Stomach (tissue), 9 donors: ENCODE measurements around the gene ENTPD2. TPM values are rescaled to one million over a fixed set of nuclear protein-coding genes. Genes with fewer than 3 reads are reported as not detected.
A peak's percentile ranks its signal among the peaks of the same experiment; 100 is the strongest.

Experiments used
- DNase-seq, 2 donors: peaks; one replicate each; pipeline versions ENCODE4 v3.0.0 to v3.0.0-alpha.2; 2013 to 2019
- H3K27ac ChIP-seq, 5 donors: fragments of 200-600 bp in 4 of 5; sonication (generic) in 4 of 5; one replicate each; pipeline ENCODE4 v1.5.1; 2013 to 2019; ENCODE audit warnings: mild to moderate bottlenecking in 1 of 5, moderate library complexity in 1 of 5
- H3K27me3 ChIP-seq, 3 donors: fragments of 200-600 bp; sonication (generic); one replicate each; pipeline ENCODE4 v1.5.1; 2017 to 2019; ENCODE audit warnings: mixed run types in 1 of 3
- H3K36me3 ChIP-seq, 4 donors: fragments of 200-600 bp; sonication (generic); 1 replicate in 3 of 4; 2 replicates in 1 of 4; pipeline ENCODE4 v1.5.1; 2016 to 2019
- H3K4me1 ChIP-seq, 4 donors: fragments of 200-600 bp; sonication (generic); one replicate each; pipeline ENCODE4 v1.5.1; 2016 to 2019
- H3K4me3 ChIP-seq, 4 donors: fragments of 200-600 bp; sonication (generic) in 3 of 4; one replicate each; pipeline ENCODE4 v1.5.1; 2016 to 2019; ENCODE audit warnings: mild to moderate bottlenecking in 1 of 4
- H3K9me3 ChIP-seq, 4 donors: fragments of 200-600 bp; sonication (generic); one replicate each; pipeline ENCODE4 v1.5.1; 2016 to 2019
- CTCF ChIP-seq, 7 experiments: fragments of 450-650 bp in 4 of 7; fragments of 200-600 bp in 3 of 7; sonication (generic) in 3 of 7; IDR thresholded peaks; one replicate each; pipeline ENCODE4 v1.5.1; 2016 to 2019; ENCODE audit warnings: antibody characterized with exemption in 7 of 7, control low read depth in 2 of 7, mild to moderate bottlenecking in 1 of 7
- EP300 ChIP-seq: sonication (generic); formaldehyde crosslinking; IDR thresholded peaks from one replicate; pipeline ENCODE4 v1.6.1; 2017; ENCODE audit warnings: antibody characterized with exemption
- POLR2A ChIP-seq, 4 donors: fragments of 450-650 bp; IDR thresholded peaks; one replicate each; pipeline ENCODE4 v1.6.1; 2016; ENCODE audit warnings: antibody characterized with exemption in 4 of 4, control low read depth in 2 of 4, mild to moderate bottlenecking in 1 of 4, moderate library complexity in 1 of 4
- POLR2AphosphoS5 ChIP-seq, 3 donors: sonication (generic); formaldehyde crosslinking; IDR thresholded peaks; one replicate each; pipeline ENCODE4 v1.6.1; 2016; ENCODE audit warnings: antibody characterized with exemption in 3 of 3
- WGBS, 5 donors: extraction: QIAGEN DNeasy Blood & Tissue Kit in 3 of 5; methylation state at CpG; one replicate each; pipeline versions ENCODE4 v1.1.5 to v1.1.7; 2013 to 2018; 5-methylcytosine and 5-hydroxymethylcytosine counted together
- intact Hi-C: fragments of 100-400 bp; cut with DNase I; formaldehyde crosslinking; loops from one replicate; pipeline ENCODE4 v1.15.1; 2023; ENCODE audit warnings: low total_unique reads
- polyA plus RNA-seq, 3 donors: library from polyadenylated mRNA; stranded (reverse); fragments of 200-250 nt; gene quantifications; one replicate each; pipeline ENCODE4 v1.2.3, GENCODE V29; 2013
- total RNA-seq, 5 donors: library from RNA; depleted of rRNA; stranded (reverse); fragments of >200 nt; gene quantifications; one replicate each; pipeline versions ENCODE4 v1.1.0 to v1.2.3, GENCODE V29; 2014 to 2016
- donor health status: healthy with polysubstance abuse.
- donor health status: Bipolar disorder and iron deficiency.
- donor health status: healthy.

The ENTPD2 gene
- total and polyA plus RNA-seq, 8 donors: 2.0 to 11.3 (median 3.5) TPM; not detected in 1

- peaks cover 17 to 44% (median 29%) of the 10 kb centered on the region in 4 donors for H3K4me1 ChIP-seq
- H3K27ac ChIP-seq: no peak overlapping the region
Measured at GRCh38 chr9:137089232-137089947, 35.5 kb upstream of the ENTPD2 start.

DNA sequence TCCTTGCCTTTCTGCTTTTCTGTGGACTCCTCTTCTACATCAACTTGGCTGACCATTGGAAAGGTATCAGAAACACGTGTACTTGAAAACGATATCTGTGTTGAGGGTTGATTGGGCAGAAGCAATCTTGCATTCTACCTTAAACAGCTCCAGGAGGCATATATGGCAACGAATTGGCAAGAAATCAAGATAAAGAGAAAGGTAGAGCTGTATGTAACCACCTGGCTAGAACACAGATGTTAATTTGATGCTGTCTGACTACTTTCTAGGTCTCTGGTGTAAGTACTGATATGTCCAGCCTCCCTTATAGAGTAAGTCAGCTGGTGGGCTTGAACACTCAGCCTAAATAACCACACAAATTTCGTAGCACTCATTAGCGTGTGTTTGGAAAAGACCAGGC is 34.3 kb upstream of the ENTPD2 start:
- Histone ChIP-seq H3K27me3 (no peaks in the 10 kb centered on the region), H3K4me1 (peaks cover 17 to 54% (median 36%) of the 10 kb centered on the region in 4 donors), H3K4me3 (no peak overlapping the region), H3K36me3 (peaks cover 6 to 47% (median 42%) of the 10 kb centered on the region in 4 donors), H3K27ac (no peak overlapping the region), H3K9me3 (no peaks in the 10 kb centered on the region)
- no peak for DNase-seq
- WGBS, 5 donors: 50 to 78% (median 69%) methylated on average over 5 of the region's 5 CpGs
- intact Hi-C loops: no loop called here
- TF ChIP-seq POLR2A (IDR thresholded peaks at IDR 0.05): no peak

More at GRCh38 chr9:137089232-137089947, 35.5 kb upstream of the ENTPD2 start:
- H3K4me3 ChIP-seq: no peak overlapping the region
- intact Hi-C loops: no loop called here
- no peaks in the 10 kb centered on the region for H3K27me3 ChIP-seq
- peaks cover 9 to 57% (median 48%) of the 10 kb centered on the region in 4 donors for H3K36me3 ChIP-seq
- no peak for DNase-seq
- TF ChIP-seq POLR2A (IDR thresholded peaks at IDR 0.05) (no peak), EP300 (no peak), POLR2AphosphoS5 (IDR thresholded peaks at IDR 0.05) (no peak), CTCF (IDR thresholded peaks at IDR 0.05) (no peak)
- 72 to 81% (median 75%) methylated on average over 11 of the region's 11 CpGs for WGBS, 5 donors
- no peaks in the 10 kb centered on the region for H3K9me3 ChIP-seq

- no peak for TF ChIP-seq CTCF (IDR thresholded peaks at IDR 0.05)
- TF ChIP-seq POLR2AphosphoS5 (IDR thresholded peaks at IDR 0.05): no peak
- TF ChIP-seq POLR2A (IDR thresholded peaks at IDR 0.05): no peak
- TF ChIP-seq EP300: no peak
- H3K36me3 ChIP-seq: peaks cover 4 to 47% (median 42%) of the 10 kb centered on the region in 4 donors
- no peaks in the 10 kb centered on the region for H3K9me3 ChIP-seq
- intact Hi-C loops: no loop called here
- H3K27ac ChIP-seq: peak overlapping the region; percentile 90 to 97 (median 96)
- H3K27me3 ChIP-seq: no peaks in the 10 kb centered on the region
- H3K4me3 ChIP-seq: peak overlapping the region; percentile 68 to 79 (median 73)
- peaks cover 17 to 61% (median 39%) of the 10 kb centered on the region in 4 donors for H3K4me1 ChIP-seq
- 8 to 15% (median 10%) methylated on average over 19 to 22 of the region's 22 CpGs for WGBS, 5 donors
- DNase-seq: no peak
Measured at GRCh38 chr9:137087409-137087925, 33.6 kb upstream of the ENTPD2 start.

DNA sequence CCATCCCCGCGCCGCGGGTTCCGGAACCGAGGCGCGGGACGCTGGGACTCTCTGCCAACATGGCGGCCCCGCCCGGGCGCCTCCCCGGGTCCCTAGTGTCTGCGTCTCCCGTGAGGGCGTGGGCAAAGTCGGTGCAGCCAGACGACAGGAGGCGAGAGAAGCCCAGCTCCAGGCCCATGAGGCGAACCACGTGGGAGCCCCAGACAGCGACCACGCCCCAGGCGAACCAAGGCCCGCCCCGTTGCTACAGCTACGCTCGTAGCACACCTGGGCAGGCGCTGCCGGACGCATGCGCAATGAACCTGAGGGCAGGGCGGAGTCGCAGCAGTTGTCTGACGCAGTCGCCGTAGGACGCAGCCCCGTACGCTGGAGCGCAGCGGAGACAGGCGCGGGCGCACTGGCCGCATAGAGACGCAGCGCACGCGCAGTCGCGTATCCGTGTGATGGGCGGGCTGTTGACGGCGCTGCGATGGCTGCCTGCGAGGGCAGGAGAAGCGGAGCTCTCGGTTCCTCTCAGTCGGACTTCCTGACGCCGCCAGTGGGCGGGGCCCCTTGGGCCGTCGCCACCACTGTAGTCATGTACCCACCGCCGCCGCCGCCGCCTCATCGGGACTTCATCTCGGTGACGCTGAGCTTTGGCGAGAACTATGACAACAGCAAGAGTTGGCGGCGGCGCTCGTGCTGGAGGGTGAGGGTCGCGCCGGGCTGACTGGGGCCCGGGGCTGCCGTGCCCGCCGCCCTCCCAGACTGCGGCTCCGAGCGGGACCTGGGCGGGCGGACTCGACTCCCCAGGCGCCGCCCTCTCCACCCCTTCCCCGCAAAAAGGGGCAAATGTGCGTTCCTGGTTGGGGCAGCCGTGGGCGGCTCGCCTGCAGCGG is 32.9 kb upstream of the ENTPD2 start, which contains the start of gene MAN1B1:
MAN1B1 (plus strand) TSS at position 455 of the 878 bp plus-strand sequence; CDS start at position 470, 15 bp downstream.
- Histone ChIP-seq H3K4me3 (peak within 1 kb of the TSS; percentile 68 to 79 (median 73)), H3K9me3 (no peaks in the 10 kb centered on the region), H3K4me1 (peaks cover 17 to 61% (median 39%) of the 10 kb centered on the region in 4 donors), H3K36me3 (peaks cover 4 to 47% (median 42%) of the 10 kb centered on the region in 4 donors), H3K27ac (peak within 1 kb of the TSS; percentile 94 to 97 (median 96)), H3K27me3 (no peaks in the 10 kb centered on the region)
- TF ChIP-seq POLR2AphosphoS5 (IDR thresholded peaks at IDR 0.05) (peak; percentile 70 to 97 (median 95)), EP300 (no peak), POLR2A (IDR thresholded peaks at IDR 0.05) (peak in 1 of 4 donors; percentile 83)
- peak; percentile 100 for DNase-seq
- 0% methylated on average over 12 to 101 of the region's 101 CpGs for WGBS, 5 donors
- intact Hi-C loops: no loop called here
